Measurements from ENCODE around the gene ASB18.

- TF ChIP-seq POLR2A (IDR thresholded peaks at IDR 0.05) (no peak), CTCF (IDR thresholded peaks at IDR 0.05) (no peak), EP300 (IDR thresholded peaks at IDR 0.05) (no peak)
These were observed 23.4 kb upstream of the ASB18 start for GRCh38 chr2:236287656-236288055.

Measured in tibial nerve (tissue), 4 donors.